ENCODE results near the gene GJA9.

GJA9 gene

GRCh38 chr1:38881487-38881886 lies at the start of gene GJA9:
GJA9 (minus strand) TSS chr1:38881587; CDS start chr1:38876098, 5,489 bp downstream.
- in situ Hi-C loops (cut with HindIII; ENCODE audit: low sequenced_read_pairs), result no loop called here
- no peak within 1 kb of the TSS for H3K4me3 ChIP-seq (ENCODE audit: low read depth, low read length)
- no peak for TF ChIP-seq CTCF (IDR thresholded peaks at IDR 0.05; ENCODE audit: low read depth, low read length, missing control alignments)
- no peak for DNase-seq (ENCODE audit: low read depth)

- TF ChIP-seq CTCF (IDR thresholded peaks at IDR 0.05; ENCODE audit: low read depth, low read length, missing control alignments), result no peak
- in situ Hi-C loops (cut with HindIII; ENCODE audit: low sequenced_read_pairs), result no loop called here
- no peak overlapping the region for H3K4me3 ChIP-seq (ENCODE audit: low read depth, low read length)
- no peak for DNase-seq (ENCODE audit: low read depth)
These were observed 48.1 kb upstream of the GJA9 start for GRCh38 chr1:38929476-38929875.

GRCh38 chr1:38929054-38929453 lies 47.7 kb upstream of the GJA9 start:
- DNase-seq (ENCODE audit: low read depth), result no peak
- no peak overlapping the region for H3K4me3 ChIP-seq (ENCODE audit: low read depth, low read length)
- no peak for TF ChIP-seq CTCF (IDR thresholded peaks at IDR 0.05; ENCODE audit: low read depth, low read length, missing control alignments)
- in situ Hi-C loops (cut with HindIII; ENCODE audit: low sequenced_read_pairs), result no loop called here

GRCh38 chr1:38926091-38926490 lies 44.7 kb upstream of the GJA9 start:
- H3K4me3 ChIP-seq (ENCODE audit: low read depth, low read length), result no peak overlapping the region
- no peak for TF ChIP-seq CTCF (IDR thresholded peaks at IDR 0.05; ENCODE audit: low read depth, low read length, missing control alignments)
- in situ Hi-C loops (cut with HindIII; ENCODE audit: low sequenced_read_pairs), result no loop called here

DNA sequence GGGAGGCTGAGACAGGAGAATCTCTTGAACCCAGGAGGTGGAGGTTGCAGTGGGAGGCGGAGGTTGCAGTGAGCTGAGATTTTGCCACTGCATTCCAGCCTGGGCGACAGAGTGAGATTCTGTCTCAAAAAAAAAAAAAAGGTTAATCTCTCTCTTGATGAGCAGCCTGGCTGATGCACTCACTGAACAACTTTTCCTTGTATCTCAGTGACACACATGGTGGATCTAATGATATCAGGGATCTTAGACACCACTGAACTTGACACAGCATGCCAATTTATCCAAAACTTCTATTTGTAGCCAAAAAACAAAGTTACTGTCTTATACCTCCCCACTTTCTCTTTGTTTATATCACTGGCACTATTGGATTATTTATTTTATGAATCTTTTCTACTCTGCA lies 44.0 kb upstream of the GJA9 start:
- in situ Hi-C loops (cut with HindIII; ENCODE audit: low sequenced_read_pairs), result no loop called here
- H3K4me3 ChIP-seq (ENCODE audit: low read depth, low read length), result no peak overlapping the region
- no peak for TF ChIP-seq CTCF (IDR thresholded peaks at IDR 0.05; ENCODE audit: low read depth, low read length, missing control alignments)
- DNase-seq (ENCODE audit: low read depth), result no peak

More at GRCh38 chr1:38926091-38926490, 44.7 kb upstream of the GJA9 start:
- no peak for DNase-seq (ENCODE audit: low read depth)

- no peak for DNase-seq (ENCODE audit: low read depth)
- no peak overlapping the region for H3K4me3 ChIP-seq (ENCODE audit: low read depth, low read length)
- TF ChIP-seq CTCF (IDR thresholded peaks at IDR 0.05; ENCODE audit: low read depth, low read length, missing control alignments), result no peak
- in situ Hi-C loops (cut with HindIII; ENCODE audit: low sequenced_read_pairs), result no loop called here
These were observed 42.2 kb upstream of the GJA9 start for GRCh38 chr1:38923607-38924006.

DNA sequence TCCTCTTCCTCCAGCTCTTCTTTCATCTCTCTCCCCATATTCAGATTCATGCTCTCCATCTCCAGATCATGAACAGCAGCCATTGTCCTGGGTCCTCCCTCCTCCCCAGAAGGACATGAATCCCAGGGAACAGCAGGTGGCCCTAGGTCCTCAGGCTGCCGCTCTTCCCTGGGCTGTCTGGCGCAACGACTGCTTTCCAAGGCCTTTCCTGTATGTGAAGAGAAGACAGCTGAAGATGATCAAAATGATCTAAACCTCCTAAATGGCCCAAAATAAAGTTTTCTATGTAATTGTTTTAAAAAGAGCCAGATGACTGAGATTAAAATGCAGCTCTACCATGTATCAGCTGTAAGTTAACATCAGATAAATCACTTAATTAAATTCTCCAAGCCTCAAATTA lies 37.7 kb upstream of the GJA9 start:
- in situ Hi-C loops (cut with HindIII; ENCODE audit: low sequenced_read_pairs), result no loop called here
- DNase-seq (ENCODE audit: low read depth), result no peak
- TF ChIP-seq CTCF (IDR thresholded peaks at IDR 0.05; ENCODE audit: low read depth, low read length, missing control alignments), result no peak
- no peak overlapping the region for H3K4me3 ChIP-seq (ENCODE audit: low read depth, low read length)
